Epithelial cell of proximal tubule (primary cell): ENCODE data around the gene SORCS1. TPM values are rescaled to one million over a fixed set of nuclear protein-coding genes. Genes with fewer than 3 reads are reported as not detected.

Experiments
- DNase-seq: peaks from one replicate; pipeline ENCODE4 v3.0.0-alpha.2; 2011; ENCODE audit warnings: low read depth
- H3K4me3 ChIP-seq: 2 replicates; pipeline ENCODE4 v1.5.1; 2011; ENCODE audit warnings: low read depth, mild to moderate bottlenecking, low read length
- CTCF ChIP-seq: conservative IDR thresholded peaks from 2 replicates; pipeline ENCODE4 v1.5.1; 2012; ENCODE audit warnings: low read depth, mild to moderate bottlenecking, low read length
- total RNA-seq: library from RNA; depleted of rRNA; stranded (reverse); fragments of >200 nt; gene quantifications from 2 replicates; pipeline ENCODE4 v1.2.3, GENCODE V29; 2015

SORCS1 gene
- total RNA-seq, 1 donor from 2014 or later, result 0.06 TPM

GRCh38 chr10:106952033-106952432 lies 212.5 kb downstream of the SORCS1 start:
- H3K4me3 ChIP-seq, result no peak overlapping the region
- no peak for DNase-seq
- TF ChIP-seq CTCF, result no peak

GRCh38 chr10:106949680-106950478 lies 214.6 kb downstream of the SORCS1 start:
- H3K4me3 ChIP-seq, result no peak overlapping the region

GRCh38 chr10:106947643-106948042 lies 216.9 kb downstream of the SORCS1 start:
- DNase-seq, result no peak

More at GRCh38 chr10:106949680-106950478, 214.6 kb downstream of the SORCS1 start:
- no peak for TF ChIP-seq CTCF
- DNase-seq, result no peak

GRCh38 chr10:106942035-106942662 lies 222.4 kb downstream of the SORCS1 start:
- DNase-seq, result no peak
- no peak overlapping the region for H3K4me3 ChIP-seq
- TF ChIP-seq CTCF, result no peak

More at GRCh38 chr10:106947643-106948042, 216.9 kb downstream of the SORCS1 start:
- no peak overlapping the region for H3K4me3 ChIP-seq
- TF ChIP-seq CTCF, result no peak

GRCh38 chr10:106941297-106942034 lies 223.0 kb downstream of the SORCS1 start:
- no peak overlapping the region for H3K4me3 ChIP-seq
- DNase-seq, result no peak
- no peak for TF ChIP-seq CTCF

- TF ChIP-seq CTCF, result no peak
- H3K4me3 ChIP-seq, result no peak overlapping the region
- no peak for DNase-seq
Measured at GRCh38 chr10:106938513-106938912, 226.0 kb downstream of the SORCS1 start.
